ENCODE measurements around the gene KLKB1. TPM values are rescaled to one million over a fixed set of nuclear protein-coding genes. Genes with fewer than 3 reads are reported as not detected.

KLKB1 gene
- total and polyA plus RNA-seq, 2 donors (not counting 1 experiment from before 2014, with no cell fraction given), result 0.44 to 1.0 TPM

GRCh38 chr4:186191200-186192065, 35.9 kb upstream of the KLKB1 start, which contains the start of gene CYP4V2:
Gene CYP4V2, plus strand, starts transcription at chr4:186191567. Its CDS starts 257 bp downstream, at chr4:186191824.
- peak within 1 kb of the TSS; percentile 94 for H3K4me3 Mint-ChIP-seq
- intact Hi-C loops (cut with micrococcal nuclease), result loop anchor here (1.0 to 10.0 kb wide), 7 partner anchors 10 to 1654 kb away; partner anchors contain the start of genes ANKRD37, CCDC110, LRP2BP and SLC25A4
- CTCF ChIA-PET, result interaction anchor here (0.9 to 2.7 kb wide), 4 partner anchors 10 to 396 kb away, joined by 3 to 11 read pairs (median 5); partner anchors contain the start of gene TLR3
- Histone ChIP-seq H4K20me1 (ENCODE audit: control insufficient read depth, insufficient read depth, low read length, poor library complexity, severe bottlenecking) (no peaks in the 10 kb centered on the region), H3K79me2 (ENCODE audit: control insufficient read depth, insufficient read depth, low read length) (no peaks in the 10 kb centered on the region), H2AFZ (ENCODE audit: insufficient read depth, low read depth, low read length, poor library complexity, severe bottlenecking) (peak within 1 kb of the TSS; percentile 94), H3K9me3 (ENCODE audit: control extremely low read depth in 1 of 3, control insufficient read depth in 2 of 3, insufficient read depth in 1 of 3, low read length in 2 of 3) (no peaks in the 10 kb centered on the region), H3K36me3 (replicated peaks in 1 of 2; ENCODE audit: control extremely low read depth in 1 of 2, control insufficient read depth in 1 of 2, extremely low read depth in 1 of 2, insufficient read depth in 2 of 2, low read length in 1 of 2) (no peaks in the 10 kb centered on the region), H3K4me3 (ENCODE audit: control extremely low read depth in 1 of 5, extremely low read depth in 1 of 5, insufficient read depth in 1 of 5, low read depth in 2 of 5, low read length in 4 of 5) (peak within 1 kb of the TSS; percentile 66 to 95 (median 90)), H3K9ac (ENCODE audit: low read length) (peak within 1 kb of the TSS; percentile 92), H3K4me1 (ENCODE audit: control insufficient read depth in 2 of 2, insufficient read depth in 2 of 2, low read length in 2 of 2) (peaks cover 17 to 21% of the 10 kb centered on the region in 2 donors), H3K27ac (ENCODE audit: low read length in 2 of 2) (peak within 1 kb of the TSS; percentile 89 to 91), H3K27me3 (replicated peaks in 1 of 4; ENCODE audit: control extremely low read depth in 1 of 4, control insufficient read depth in 3 of 4, insufficient read depth in 4 of 4, low read length in 3 of 4) (no peaks in the 10 kb centered on the region), H3K4me2 (replicated peaks; ENCODE audit: low read depth, low read length, poor library complexity, severe bottlenecking) (peak within 1 kb of the TSS; percentile 94)
- H3K27ac Mint-ChIP-seq, result peak within 1 kb of the TSS; percentile 96
- no peaks in the 10 kb centered on the region for H3K9me3 Mint-ChIP-seq (ENCODE audit: insufficient read depth)
- no peaks in the 10 kb centered on the region for H3K27me3 Mint-ChIP-seq
- ATAC-seq (ENCODE audit: low read depth), result peak; percentile 84
- TF ChIP-seq EZH2 (IDR thresholded peaks at IDR 0.05; ENCODE audit: borderline replicate concordance, insufficient read depth, low read depth, low read length, poor library complexity, severe bottlenecking), result no peak
- peak; percentile 51 for TF ChIP-seq CTCF (IDR thresholded peaks at IDR 0.05)
- DNase-seq, result peak; percentile 91
- peaks cover 27% of the 10 kb centered on the region for H3K4me1 Mint-ChIP-seq
- POLR2A ChIA-PET, result interaction anchor here (0.6 kb wide), 1 partner anchor 10 kb away, joined by 3 read pairs; no protein-coding TSS in a partner anchor
- under 1% methylated on average over 107 of the region's 107 CpGs for WGBS (ENCODE audit: insufficient coverage)

Data from B cell (primary cell).